HepG2 (cell line): ENCODE measurements around the gene THAP10. TPM values are rescaled to one million over a fixed set of nuclear protein-coding genes. Genes with fewer than 3 reads are reported as not detected.

Source experiments
- ATAC-seq: fragments of 200-7000 bp; cut with Tn5 transposase; 3 replicates; pipeline ENCODE4 v1.9.1; 2020; ENCODE audit warnings: mild to moderate bottlenecking, moderate library complexity
- Bru-seq: library from RNA; stranded (reverse); fragments of 400-500 nt; gene quantifications from one replicate; lab custom pipeline; 2021; lab: Mats Ljungman, UMichigan
- BruChase-seq, 2 experiments: library from RNA; stranded (reverse); fragments of 400-500 nt; gene quantifications; one replicate each; lab custom pipeline; 2021; lab: Mats Ljungman, UMichigan
- BruUV-seq: library from RNA; stranded (reverse); fragments of 400-500 nt; replicated peaks from 2 replicates; lab custom pipeline; 2021; lab: Mats Ljungman, UMichigan
- CTCF ChIA-PET: fragments of 300-600 bp; formaldehyde crosslinking; extraction: SDS; loops from one replicate; lab custom pipeline; 2021; ENCODE audit warnings: low total read pairs, inconsistent platforms, low intra/inter-chr PET ratio; lab: Yijun Ruan, JAX
- POLR2A ChIA-PET: fragments of 350-600 bp; sonication (Branson Sonifier 250); formaldehyde crosslinking; loops from one replicate; lab custom pipeline; 2020; ENCODE audit warnings: antibody characterized with exemption, inconsistent platforms; lab: Yijun Ruan, JAX
- DNase-seq: peaks from one replicate; pipeline ENCODE4 v3.0.0-alpha.2; 2015; ENCODE audit warnings: low spot score
- FAIRE-seq: peaks from 3 replicates; lab custom pipeline; 2011; peaks lifted over from hg19 to GRCh38; lab: Jason Lieb, UNC
- H2AFZ ChIP-seq: one replicate; pipeline ENCODE4 v1.6.1; 2011; ENCODE audit warnings: low read length, inconsistent platforms
- H3K27ac ChIP-seq: fragments of 300-600 bp; 3 replicates; pipeline ENCODE4 v1.8.0; 2011; ENCODE audit warnings: mixed run types, mild to moderate bottlenecking, mixed read lengths, low read length, inconsistent platforms; ENCODE audit not compliant: insufficient read depth; ENCODE audit errors: extremely low read length
- H3K27me3 ChIP-seq, 2 experiments: fragments of 200-600 bp in 1 of 2; 2 replicates in 1 of 2; 3 replicates in 1 of 2; pipeline versions ENCODE4 v1.6.0 to v1.8.0; 2011; ENCODE audit warnings: low read length in 2 of 2, mild to moderate bottlenecking in 2 of 2, moderate library complexity in 2 of 2, inconsistent platforms in 1 of 2; ENCODE audit not compliant: insufficient read depth in 2 of 2, control insufficient read depth in 1 of 2
- H3K36me3 ChIP-seq, 2 experiments: fragments of 200-600 bp in 1 of 2; replicated peaks in 1 of 2; 2 replicates in 1 of 2; 3 replicates in 1 of 2; pipeline versions ENCODE4 v1.5.1 to v1.8.0; 2011; ENCODE audit warnings: low read length in 2 of 2, inconsistent platforms in 1 of 2; ENCODE audit not compliant: insufficient read depth in 2 of 2, control insufficient read depth in 1 of 2
- H3K4me1 ChIP-seq: 2 replicates; pipeline ENCODE4 v1.5.1; 2012; ENCODE audit warnings: low read length, inconsistent platforms; ENCODE audit not compliant: insufficient read depth
- H3K4me2 ChIP-seq: 2 replicates; pipeline ENCODE4 v1.6.0; 2011; ENCODE audit warnings: low read depth, low read length, inconsistent platforms
- H3K4me3 ChIP-seq, 3 experiments: fragments of 200-600 bp in 1 of 3; sonication (generic), shearing (Covaris generic) in 1 of 3; replicated peaks in 1 of 3; 2 replicates each; pipeline ENCODE4 v1.5.1; 2011 to 2016; ENCODE audit warnings: low read length in 3 of 3, inconsistent platforms in 2 of 3, low read depth in 2 of 3, mild to moderate bottlenecking in 2 of 3, control low read depth in 1 of 3, mixed read lengths in 1 of 3; ENCODE audit not compliant: insufficient read depth in 1 of 3
- H3K79me2 ChIP-seq: one replicate; pipeline ENCODE4 v1.6.1; 2011; ENCODE audit warnings: low read length, inconsistent platforms; ENCODE audit not compliant: insufficient read depth
- H3K9ac ChIP-seq: 2 replicates; pipeline ENCODE4 v1.6.0; 2011; ENCODE audit warnings: mild to moderate bottlenecking, low read depth, low read length, inconsistent platforms; ENCODE audit not compliant: insufficient read depth
- H3K9me3 ChIP-seq: 2 replicates; pipeline ENCODE4 v1.5.1; 2012; ENCODE audit warnings: mild to moderate bottlenecking, low read length
- H4K20me1 ChIP-seq: 2 replicates; pipeline ENCODE4 v1.6.0; 2011; ENCODE audit warnings: inconsistent platforms, mild to moderate bottlenecking, low read length, moderate library complexity; ENCODE audit not compliant: insufficient read depth
- FOXO4 ChIP-seq: sonication (generic); formaldehyde crosslinking; conservative IDR thresholded peaks from 2 replicates; pipeline ENCODE4 v1.8.1; 2023; ENCODE audit warnings: missing genetic modification reagents
- GATAD1 ChIP-seq: IDR thresholded peaks from 2 replicates; pipeline ENCODE4 v1.6.1; 2016; ENCODE audit warnings: missing genetic modification reagents, missing compliant biosample characterization
- NPAS2 ChIP-seq: sonication (generic); formaldehyde crosslinking; IDR thresholded peaks from 2 replicates; pipeline ENCODE4 v1.8.0; 2022; ENCODE audit warnings: mild to moderate bottlenecking, missing genetic modification reagents, borderline replicate concordance
- POGK ChIP-seq: sonication (generic); formaldehyde crosslinking; conservative IDR thresholded peaks from 2 replicates; pipeline ENCODE4 v1.8.0; 2022; ENCODE audit warnings: mild to moderate bottlenecking, moderate library complexity, missing genetic modification reagents
- RERE ChIP-seq: IDR thresholded peaks from 2 replicates; pipeline ENCODE4 v1.6.1; 2016; ENCODE audit warnings: low read depth, missing genetic modification reagents, missing compliant biosample characterization
- RFXANK ChIP-seq: IDR thresholded peaks from 2 replicates; pipeline ENCODE4 v1.6.1; 2016
- ZNF761 ChIP-seq: sonication (generic); formaldehyde crosslinking; conservative IDR thresholded peaks from 2 replicates; pipeline ENCODE4 v1.4.0; 2020; ENCODE audit warnings: mild to moderate bottlenecking, missing genetic modification reagents
- WGBS: methylation state at CpG from one replicate; pipeline ENCODE4 v1.1.6; 2017; ENCODE audit warnings: low lambda C conversion rate; 5-methylcytosine and 5-hydroxymethylcytosine counted together
- in situ Hi-C: cut with HindIII; loops from 2 replicates; pipeline ENCODE4 v1.10.0; 2017; ENCODE audit warnings: low pct_unique_long_range_greater_than_20kb; ENCODE audit not compliant: extremely low pct_ligation_motif_present
- intact Hi-C: fragments of 100-400 bp; cut with micrococcal nuclease; formaldehyde crosslinking; loops from one replicate; pipeline ENCODE4 v1.10.0; 2022; ENCODE audit not compliant: unreplicated experiment
- long read RNA-seq, 2 experiments: library from RNA in 1 of 2; library from polyadenylated mRNA in 1 of 2; stranded (forward) in 1 of 2; unstranded in 1 of 2; transcript quantifications; one replicate each; pipeline ENCODE4 v2.0.0, GENCODE V29; 2019 to 2022
- polyA minus RNA-seq, 3 experiments: library from RNA; depleted of rRNA, polyadenylated mRNA; stranded (reverse); fragments of >200 nt; gene quantifications; 2 replicates each; pipeline ENCODE4 v1.2.3, GENCODE V29; 2011; ENCODE audit warnings: low replicate concordance in 1 of 3
- polyA plus RNA-seq, 8 experiments: library from polyadenylated mRNA; depleted of rRNA in 3 of 8; stranded (reverse) in 7 of 8; unstranded in 1 of 8; fragments of >200 nt; fragmentation: Illumina TruSeq in 4 of 8; extraction: Trizol in 4 of 8; gene quantifications; 2 replicates each; pipeline versions ENCODE4 v1.2.1 to v1.2.3, GENCODE V29; 2011 to 2016; ENCODE audit warnings: low read depth in 4 of 8, missing spikeins in 1 of 8, mixed read lengths in 1 of 8; ENCODE audit not compliant: insufficient read depth in 1 of 8
- total RNA-seq, 5 experiments: library from RNA; depleted of rRNA; stranded (reverse); fragments of >200 nt; fragmentation: Illumina TruSeq; extraction: Trizol; gene quantifications; 2 replicates each; pipeline ENCODE4 v1.2.3, GENCODE V29; 2016; ENCODE audit warnings: low read depth in 1 of 5

Gene THAP10
- total RNA-seq (2016; rRNA removed; fragmentation: Illumina TruSeq; extraction: Trizol) (0.64 and 0.66 TPM in 2 replicates), polyA plus RNA-seq (2011; rRNA removed) (0.46 and 0.69 TPM in 2 replicates), polyA minus RNA-seq (2011; rRNA and poly(A)+ RNA removed; ENCODE audit: low replicate concordance) (0.36 and 0.82 TPM in 2 replicates), Bru-seq, nascent RNA (percentile 49 among the genes with signal in this experiment), BruChase-seq, experiment 1, labeled RNA remaining after a 6-hour chase (percentile 46 among the genes with signal in this experiment), BruChase-seq, experiment 2, labeled RNA remaining after a 2-hour chase (percentile 47 among the genes with signal in this experiment)
- total RNA-seq (2016; cell fraction: cytosol; rRNA removed; fragmentation: Illumina TruSeq; extraction: Trizol; ENCODE audit: low read depth): 0.79 TPM in 1 of 2 replicates, not detected in the other
- 0.61 and 1.1 TPM in 2 replicates for total RNA-seq (2016; cell fraction: insoluble cytoplasmic fraction; rRNA removed; fragmentation: Illumina TruSeq; extraction: Trizol)
- 0.37 and 0.52 TPM in 2 replicates for total RNA-seq (2016; cell fraction: membrane; rRNA removed; fragmentation: Illumina TruSeq; extraction: Trizol)
- 0.56 and 0.84 TPM in 2 replicates for total RNA-seq (2016; cell fraction: nucleus; rRNA removed; fragmentation: Illumina TruSeq; extraction: Trizol)
- 0.51 and 0.56 TPM in 2 replicates for polyA plus RNA-seq (2011; cell fraction: cytosol; rRNA removed)
- 0.68 and 0.69 TPM in 2 replicates for polyA plus RNA-seq (2011; cell fraction: nucleus; rRNA removed)
- 1.1 and 1.4 TPM in 2 replicates for polyA plus RNA-seq (2012)
- 0.17 and 0.35 TPM in 2 replicates for polyA plus RNA-seq (2016; cell fraction: cytosol; fragmentation: Illumina TruSeq; extraction: Trizol; ENCODE audit: low read depth)
- polyA plus RNA-seq (2016; cell fraction: insoluble cytoplasmic fraction; fragmentation: Illumina TruSeq; extraction: Trizol; ENCODE audit: low read depth): 1.3 and 1.6 TPM in 2 replicates
- polyA plus RNA-seq (2016; cell fraction: membrane; fragmentation: Illumina TruSeq; extraction: Trizol; ENCODE audit: low read depth): 0.53 and 0.68 TPM in 2 replicates
- polyA plus RNA-seq (2016; cell fraction: nucleus; fragmentation: Illumina TruSeq; extraction: Trizol; ENCODE audit: insufficient read depth, low read depth): 0.99 and 1.2 TPM in 2 replicates
- 0.40 and 0.62 TPM in 2 replicates for polyA minus RNA-seq (2011; cell fraction: cytosol; rRNA and poly(A)+ RNA removed)
- polyA minus RNA-seq (2011; cell fraction: nucleus; rRNA and poly(A)+ RNA removed): 0.25 and 0.64 TPM in 2 replicates
- long read RNA-seq, experiment 1, partial matches to known transcripts: 0 of 4 reads
- long read RNA-seq, experiment 1, other reads (novel, unspliced or antisense): 0 of 4 reads
- long read RNA-seq, experiment 2, partial matches to known transcripts: 0 of 2 reads
- long read RNA-seq, experiment 2, other reads (novel, unspliced or antisense): 2 of 2 reads

GRCh38 chr15:70892002-70892911 is at the start of gene THAP10, which contains the start of gene LRRC49:
Gene THAP10 (minus strand): TSS chr15:70892433. CDS start chr15:70892272, 161 bp downstream.
Gene LRRC49 (plus strand): TSS chr15:70892826. CDS start chr15:70892895, 69 bp downstream.
- Histone ChIP-seq H3K79me2 (peaks cover 9% of the 10 kb centered on the region), H3K9ac (peak within 1 kb of the TSS; percentile 72), H3K4me2 (peak within 1 kb of the TSS; percentile 89), H2AFZ (peak within 1 kb of the TSS; percentile 71), H3K27me3 (no peaks in the 10 kb centered on the region), H4K20me1 (no peaks in the 10 kb centered on the region), H3K27ac (peak within 1 kb of the TSS; percentile 78), H3K4me3 (peak within 1 kb of the TSS; percentile 82 to 98 (median 94)), H3K36me3 (no peaks in the 10 kb centered on the region), H3K9me3 (no peaks in the 10 kb centered on the region), H3K4me1 (peaks cover 20% of the 10 kb centered on the region)
- in situ Hi-C loops (no loop called here), intact Hi-C loops (no loop called here)
- WGBS: under 1% methylated on average over 19 of the region's 61 CpGs
- peak; percentile 91 for DNase-seq
- ChIA-PET POLR2A (interaction anchor here (1.1 to 1.9 kb wide), 3 partner anchors 8 to 58 kb away, joined by 3 to 7 read pairs (median 6); no protein-coding TSS in a partner anchor), CTCF (no interaction called here)
- ATAC-seq: peak; percentile 99
- FAIRE-seq: peak; percentile 90
- BruUV-seq: TSS peak; percentile 72
- TF ChIP-seq NPAS2 (CRISPR knock-in tag) (no peak; the same call in 1 of the 2 replicates), RERE (CRISPR knock-in tag) (0 out of 2 replicates have a peak, but pooled peaks have one; percentile 10), POGK (CRISPR knock-in tag) (0 out of 2 replicates have a peak, but pooled peaks have one; percentile 32), ZNF761 (CRISPR knock-in tag) (no peak), RFXANK (no peak), FOXO4 (CRISPR knock-in tag) (0 out of 2 replicates have a peak, but pooled peaks have one; percentile 88), GATAD1 (CRISPR knock-in tag) (peak; percentile 93)
